ENCODE results near the gene FOXP1.

The FOXP1 gene

GRCh38 chr3:71160785-71161546, 422.6 kb downstream of the FOXP1 start:
- H3K36me3 Mint-ChIP-seq (ENCODE audit: low read depth), result peaks cover 4% of the 10 kb centered on the region

DNA sequence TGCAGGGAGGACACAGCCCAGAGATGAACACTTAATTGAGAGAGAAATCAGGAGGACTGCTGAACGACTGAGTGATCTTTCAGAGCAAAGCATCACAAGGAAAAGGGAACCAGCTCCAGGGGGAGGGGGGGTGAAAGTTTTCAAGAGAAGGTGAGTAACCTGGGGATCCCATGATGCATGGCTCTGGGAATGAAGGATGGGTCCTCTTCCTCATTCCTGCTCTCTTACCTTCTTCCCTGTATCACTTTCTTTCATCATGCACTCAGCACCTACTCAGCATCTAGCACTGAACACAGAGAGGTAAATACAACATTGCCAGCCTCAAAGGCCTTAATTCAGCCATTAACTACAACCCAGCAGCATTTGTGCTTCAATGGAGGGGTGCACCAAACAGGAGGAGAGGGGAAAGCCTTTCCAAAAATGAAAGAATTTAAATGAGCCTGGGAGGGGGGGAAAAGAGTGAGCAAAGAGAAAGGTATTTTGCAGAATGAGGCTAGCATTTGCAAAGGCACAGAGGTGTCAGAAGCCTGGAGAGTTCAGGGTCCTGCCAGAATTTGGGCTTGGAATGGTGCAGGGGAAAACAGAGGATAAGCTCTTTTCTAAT, 427.4 kb downstream of the FOXP1 start:
- H3K9me3 Mint-ChIP-seq, result peaks cover 14% of the 10 kb centered on the region
- no peak overlapping the region for H3K4me3 Mint-ChIP-seq
- peaks cover under 1% of the 10 kb centered on the region for H3K4me1 Mint-ChIP-seq (ENCODE audit: low read depth)
- H3K27ac Mint-ChIP-seq, result no peak overlapping the region
- H3K27me3 Mint-ChIP-seq (ENCODE audit: low read depth), result peaks cover 15% of the 10 kb centered on the region
- H3K36me3 Mint-ChIP-seq (ENCODE audit: low read depth), result peaks cover 1% of the 10 kb centered on the region

More at GRCh38 chr3:71160785-71161546, 422.6 kb downstream of the FOXP1 start:
- Mint-ChIP-seq H3K27me3 (ENCODE audit: low read depth) (peaks cover 22% of the 10 kb centered on the region), H3K9me3 (peaks cover 19% of the 10 kb centered on the region), H3K4me3 (no peak overlapping the region), H3K27ac (no peak overlapping the region), H3K4me1 (ENCODE audit: low read depth) (peaks cover 7% of the 10 kb centered on the region)

DNA sequence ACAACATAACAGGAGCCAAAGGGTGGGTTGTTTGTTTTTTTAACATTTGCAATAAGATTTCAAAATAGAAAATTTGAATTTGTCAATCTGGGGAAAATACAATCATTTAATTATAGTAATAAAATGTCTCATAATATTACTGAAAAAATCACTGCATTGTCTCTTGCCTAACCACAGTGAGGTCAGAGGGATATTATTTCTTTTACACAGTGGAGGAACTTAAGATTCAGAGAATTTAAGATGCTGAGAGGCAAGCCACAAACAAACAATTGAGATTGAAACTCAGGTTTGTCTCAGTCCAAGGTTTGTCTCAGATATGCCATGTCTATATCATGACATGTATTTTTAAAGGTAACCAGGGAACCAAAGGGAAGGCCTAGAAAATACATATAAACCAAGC, 428.7 kb downstream of the FOXP1 start:
- H3K27ac Mint-ChIP-seq, result no peak overlapping the region
- peaks cover 25% of the 10 kb centered on the region for H3K27me3 Mint-ChIP-seq (ENCODE audit: low read depth)
- no peak overlapping the region for H3K4me3 Mint-ChIP-seq
- no peaks in the 10 kb centered on the region for H3K36me3 Mint-ChIP-seq (ENCODE audit: low read depth)
- H3K9me3 Mint-ChIP-seq, result peaks cover 5% of the 10 kb centered on the region
- H3K4me1 Mint-ChIP-seq (ENCODE audit: low read depth), result peaks cover 4% of the 10 kb centered on the region

DNA sequence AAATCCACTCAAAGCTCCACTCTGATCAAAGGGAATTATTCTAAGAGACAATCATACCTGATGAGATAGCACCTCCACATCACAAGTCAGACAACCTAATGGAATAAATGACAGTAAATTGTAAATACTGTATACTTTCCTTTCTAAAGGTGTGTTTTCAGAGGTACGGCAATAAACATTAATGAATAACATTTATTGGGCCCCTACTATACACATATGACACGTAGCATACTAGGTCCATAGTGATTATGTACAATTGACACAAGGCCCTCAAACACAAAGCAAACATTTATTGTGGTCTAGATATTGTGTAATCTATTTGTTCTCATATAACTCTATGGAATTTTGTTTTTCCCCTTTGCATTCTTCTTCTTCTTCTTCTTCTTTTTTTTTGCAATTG, 429.8 kb downstream of the FOXP1 start:
- H3K27me3 Mint-ChIP-seq (ENCODE audit: low read depth), result peaks cover 29% of the 10 kb centered on the region
- peaks cover 4% of the 10 kb centered on the region for H3K4me1 Mint-ChIP-seq (ENCODE audit: low read depth)
- H3K27ac Mint-ChIP-seq, result no peak overlapping the region
- no peaks in the 10 kb centered on the region for H3K9me3 Mint-ChIP-seq
- H3K4me3 Mint-ChIP-seq, result no peak overlapping the region
- no peaks in the 10 kb centered on the region for H3K36me3 Mint-ChIP-seq (ENCODE audit: low read depth)

- no peaks in the 10 kb centered on the region for H3K36me3 Mint-ChIP-seq (ENCODE audit: low read depth)
- H3K27me3 Mint-ChIP-seq (ENCODE audit: low read depth), result peaks cover 29% of the 10 kb centered on the region
- H3K4me3 Mint-ChIP-seq, result no peak overlapping the region
- H3K27ac Mint-ChIP-seq, result no peak overlapping the region
- peaks cover 4% of the 10 kb centered on the region for H3K4me1 Mint-ChIP-seq (ENCODE audit: low read depth)
- H3K9me3 Mint-ChIP-seq, result no peaks in the 10 kb centered on the region
These were observed 430.6 kb downstream of the FOXP1 start for GRCh38 chr3:71152892-71153265.

GRCh38 chr3:71152039-71152891, 431.3 kb downstream of the FOXP1 start:
- H3K36me3 Mint-ChIP-seq (ENCODE audit: low read depth), result no peaks in the 10 kb centered on the region
- peaks cover 4% of the 10 kb centered on the region for H3K4me1 Mint-ChIP-seq (ENCODE audit: low read depth)
- no peak overlapping the region for H3K4me3 Mint-ChIP-seq
- no peak overlapping the region for H3K27ac Mint-ChIP-seq
- peaks cover 31% of the 10 kb centered on the region for H3K27me3 Mint-ChIP-seq (ENCODE audit: low read depth)
- no peaks in the 10 kb centered on the region for H3K9me3 Mint-ChIP-seq

DNA sequence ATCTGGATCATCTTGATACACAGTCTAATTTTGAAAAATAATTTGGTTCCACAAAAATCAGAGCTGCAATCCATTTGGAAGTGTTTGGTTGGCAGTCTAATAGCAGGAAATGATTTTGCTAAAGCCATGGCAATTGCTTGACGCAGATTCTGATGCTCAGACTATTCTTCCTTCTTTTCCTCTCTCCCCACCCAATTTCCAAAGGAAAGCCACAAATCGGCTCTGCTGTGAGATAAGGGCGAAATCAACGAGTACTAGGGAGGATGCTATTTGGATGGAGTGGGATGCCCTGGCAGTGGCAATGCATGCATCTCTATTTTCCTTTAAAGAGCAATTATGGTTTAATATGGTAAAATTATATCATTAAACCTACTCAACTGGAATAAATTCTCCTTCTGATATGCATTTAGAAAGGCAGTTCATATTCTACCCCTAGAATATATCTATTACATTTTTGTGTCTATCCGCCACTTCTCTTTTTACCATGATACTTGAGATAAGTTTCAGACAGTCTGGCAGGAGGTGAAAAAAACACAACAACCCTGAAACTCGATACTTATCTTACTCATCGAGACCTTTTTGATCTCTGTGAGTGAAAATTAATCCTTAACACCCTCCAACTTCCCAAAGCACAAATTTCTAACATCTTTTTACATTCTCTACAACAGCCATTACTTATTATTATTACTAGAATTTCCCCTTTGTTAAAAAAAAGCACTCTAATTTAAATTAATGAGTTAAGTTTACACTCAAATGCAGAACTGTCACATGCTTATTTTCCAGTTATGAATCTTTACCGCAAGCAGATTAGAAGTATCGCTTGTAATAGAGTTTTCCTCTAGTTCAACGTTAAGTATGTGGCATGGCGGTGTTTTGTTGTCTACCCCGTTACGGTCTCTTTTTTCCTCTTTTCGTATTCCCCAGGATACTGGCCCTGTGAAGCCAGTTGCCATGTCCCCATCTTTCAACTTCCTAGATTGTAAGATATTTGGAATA, 433.3 kb downstream of the FOXP1 start:
- H3K4me3 Mint-ChIP-seq, result no peak overlapping the region
- H3K27me3 Mint-ChIP-seq (ENCODE audit: low read depth), result peaks cover 30% of the 10 kb centered on the region
- H3K36me3 Mint-ChIP-seq (ENCODE audit: low read depth), result no peaks in the 10 kb centered on the region
- H3K4me1 Mint-ChIP-seq (ENCODE audit: low read depth), result peaks cover 4% of the 10 kb centered on the region
- no peaks in the 10 kb centered on the region for H3K9me3 Mint-ChIP-seq
- no peak overlapping the region for H3K27ac Mint-ChIP-seq

- Mint-ChIP-seq H3K9me3 (no peaks in the 10 kb centered on the region), H3K27me3 (ENCODE audit: low read depth) (peaks cover 30% of the 10 kb centered on the region), H3K4me3 (no peak overlapping the region), H3K36me3 (ENCODE audit: low read depth) (no peaks in the 10 kb centered on the region), H3K27ac (no peak overlapping the region), H3K4me1 (ENCODE audit: low read depth) (peaks cover 4% of the 10 kb centered on the region)
These were observed 435.0 kb downstream of the FOXP1 start for GRCh38 chr3:71148455-71149060.

DNA sequence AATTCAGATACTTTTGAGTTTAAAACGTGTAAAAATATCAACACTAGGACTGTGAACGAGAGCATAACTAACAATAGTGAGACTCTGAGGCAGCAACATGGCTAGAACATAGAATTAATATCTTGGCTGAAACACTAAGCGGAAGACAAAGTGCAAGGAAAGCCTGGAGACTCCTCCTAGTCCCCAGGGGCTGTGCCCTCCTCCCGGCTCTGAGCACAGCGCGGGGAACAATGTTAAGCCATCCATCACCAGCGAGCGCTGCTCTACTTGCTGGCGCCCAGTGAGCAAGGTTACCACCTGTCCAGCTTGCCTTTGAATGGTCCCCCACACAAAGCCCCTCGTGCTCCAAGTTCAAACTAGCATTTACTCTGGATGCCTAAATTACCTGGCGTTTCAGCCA, 436.9 kb downstream of the FOXP1 start:
- peaks cover 35% of the 10 kb centered on the region for H3K27me3 Mint-ChIP-seq (ENCODE audit: low read depth)
- H3K4me3 Mint-ChIP-seq, result no peak overlapping the region
- H3K27ac Mint-ChIP-seq, result no peak overlapping the region
- no peaks in the 10 kb centered on the region for H3K9me3 Mint-ChIP-seq
- peaks cover 4% of the 10 kb centered on the region for H3K4me1 Mint-ChIP-seq (ENCODE audit: low read depth)
- H3K36me3 Mint-ChIP-seq (ENCODE audit: low read depth), result no peaks in the 10 kb centered on the region

- Mint-ChIP-seq H3K27me3 (ENCODE audit: low read depth) (peaks cover 32% of the 10 kb centered on the region), H3K4me3 (no peak overlapping the region), H3K9me3 (peaks cover 4% of the 10 kb centered on the region), H3K4me1 (ENCODE audit: low read depth) (peaks cover 4% of the 10 kb centered on the region), H3K36me3 (ENCODE audit: low read depth) (no peaks in the 10 kb centered on the region), H3K27ac (no peak overlapping the region)
These were observed 437.6 kb downstream of the FOXP1 start for GRCh38 chr3:71145954-71146353.

DNA sequence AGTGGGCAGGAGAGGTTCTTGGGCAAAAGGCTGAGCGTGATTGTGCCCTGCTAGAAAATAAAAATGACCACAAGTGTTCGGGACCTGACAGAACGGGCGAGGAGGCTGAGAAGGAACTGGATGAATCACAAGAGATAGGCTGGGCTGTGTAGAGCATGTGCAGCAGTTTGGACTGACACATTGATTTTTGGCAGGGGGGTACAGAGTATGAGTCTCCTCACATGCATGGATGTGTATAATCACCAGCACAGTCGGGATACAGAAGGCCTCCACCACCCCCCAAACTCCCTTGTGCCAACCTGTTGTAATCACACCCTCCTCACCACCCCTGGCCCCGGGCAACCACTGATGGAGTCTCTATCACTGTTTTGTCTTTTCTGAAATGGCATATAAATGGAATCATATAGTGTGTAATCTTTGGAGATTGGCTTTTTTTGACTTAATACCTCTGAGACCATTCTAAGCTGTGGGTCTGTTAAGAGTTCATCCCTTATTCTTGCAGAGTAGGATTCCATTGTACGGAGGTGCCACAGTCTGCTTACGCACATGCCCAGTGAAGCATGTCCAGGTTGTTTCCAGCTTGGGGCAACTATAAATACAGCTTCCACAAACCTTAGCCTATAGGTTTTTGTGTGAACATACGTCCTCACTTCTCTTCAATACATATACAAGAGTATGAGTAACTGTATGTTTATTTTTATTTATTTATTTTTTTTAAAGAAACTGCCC, 438.8 kb downstream of the FOXP1 start:
- H3K9me3 Mint-ChIP-seq, result peaks cover 4% of the 10 kb centered on the region
- no peaks in the 10 kb centered on the region for H3K4me1 Mint-ChIP-seq (ENCODE audit: low read depth)
- H3K4me3 Mint-ChIP-seq, result no peak overlapping the region
- no peaks in the 10 kb centered on the region for H3K36me3 Mint-ChIP-seq (ENCODE audit: low read depth)
- no peak overlapping the region for H3K27ac Mint-ChIP-seq
- H3K27me3 Mint-ChIP-seq (ENCODE audit: low read depth), result peaks cover 22% of the 10 kb centered on the region

- peaks cover 25% of the 10 kb centered on the region for H3K27me3 Mint-ChIP-seq (ENCODE audit: low read depth)
- peaks cover 4% of the 10 kb centered on the region for H3K9me3 Mint-ChIP-seq
- no peak overlapping the region for H3K27ac Mint-ChIP-seq
- H3K4me1 Mint-ChIP-seq (ENCODE audit: low read depth), result no peaks in the 10 kb centered on the region
- peaks cover 1% of the 10 kb centered on the region for H3K36me3 Mint-ChIP-seq (ENCODE audit: low read depth)
- H3K4me3 Mint-ChIP-seq, result no peak overlapping the region
These were observed 440.0 kb downstream of the FOXP1 start for GRCh38 chr3:71143493-71143892.
